NCI-H748 (cell line): ENCODE results near the gene INPP5A.
A peak's percentile ranks its signal among the peaks of the same experiment; 100 is the strongest.

Source experiments
- DNase-seq: peaks from one replicate; lab custom pipeline; 2025; ENCODE audit not compliant: unreplicated experiment; lab: John Stamatoyannopoulos, UW

The INPP5A gene

GRCh38 chr10:132626761-132627665, 89.4 kb downstream of the INPP5A start:
- DNase-seq = peak; percentile 30

GRCh38 chr10:132627666-132628531, 90.3 kb downstream of the INPP5A start:
- peak; percentile 7 for DNase-seq

- DNase-seq = no peak
Measured at GRCh38 chr10:132628966-132629900, 91.6 kb downstream of the INPP5A start.

GRCh38 chr10:132630156-132630555, 92.6 kb downstream of the INPP5A start:
- no peak for DNase-seq

GRCh38 chr10:132630666-132631337, 93.2 kb downstream of the INPP5A start:
- no peak for DNase-seq

- DNase-seq = no peak
Measured at GRCh38 chr10:132631338-132631735, 93.8 kb downstream of the INPP5A start.

GRCh38 chr10:132632091-132632561, 94.5 kb downstream of the INPP5A start:
- DNase-seq = no peak

- DNase-seq = no peak
Measured at GRCh38 chr10:132632851-132633684, 95.5 kb downstream of the INPP5A start.

- DNase-seq = peak; percentile 45
Measured at GRCh38 chr10:132634241-132634946, 96.8 kb downstream of the INPP5A start.

- no peak for DNase-seq
Measured at GRCh38 chr10:132634947-132635271, 97.3 kb downstream of the INPP5A start.

- DNase-seq = no peak
Measured at GRCh38 chr10:132636358-132636757, 98.8 kb downstream of the INPP5A start.

GRCh38 chr10:132637477-132638129, 100.0 kb downstream of the INPP5A start:
- DNase-seq = peak; percentile 52

GRCh38 chr10:132638130-132638515, 100.5 kb downstream of the INPP5A start:
- DNase-seq = no peak

GRCh38 chr10:132639470-132639869, 101.9 kb downstream of the INPP5A start:
- DNase-seq = no peak

GRCh38 chr10:132640326-132641125, 102.9 kb downstream of the INPP5A start:
- DNase-seq = no peak

- DNase-seq = no peak
Measured at GRCh38 chr10:132641401-132641800, 103.8 kb downstream of the INPP5A start.

- no peak for DNase-seq
Measured at GRCh38 chr10:132641966-132642731, 104.6 kb downstream of the INPP5A start.
